HG03432 (cell line): ENCODE data around the gene BIRC6.
"Not testable (repeated sequence)": the region's sequence is repeated elsewhere in the genome, so short reads cannot be mapped to it uniquely, and the experiment has no call there.

ENCODE experiments used
- ATAC-seq: cut with Tn5 transposase; IDR thresholded peaks from one replicate; pipeline ENCODE4 v1.9.1; 2021; ENCODE audit warnings: mild to moderate bottlenecking, moderate library complexity; ENCODE audit not compliant: unreplicated experiment

BIRC6 gene, protein sequence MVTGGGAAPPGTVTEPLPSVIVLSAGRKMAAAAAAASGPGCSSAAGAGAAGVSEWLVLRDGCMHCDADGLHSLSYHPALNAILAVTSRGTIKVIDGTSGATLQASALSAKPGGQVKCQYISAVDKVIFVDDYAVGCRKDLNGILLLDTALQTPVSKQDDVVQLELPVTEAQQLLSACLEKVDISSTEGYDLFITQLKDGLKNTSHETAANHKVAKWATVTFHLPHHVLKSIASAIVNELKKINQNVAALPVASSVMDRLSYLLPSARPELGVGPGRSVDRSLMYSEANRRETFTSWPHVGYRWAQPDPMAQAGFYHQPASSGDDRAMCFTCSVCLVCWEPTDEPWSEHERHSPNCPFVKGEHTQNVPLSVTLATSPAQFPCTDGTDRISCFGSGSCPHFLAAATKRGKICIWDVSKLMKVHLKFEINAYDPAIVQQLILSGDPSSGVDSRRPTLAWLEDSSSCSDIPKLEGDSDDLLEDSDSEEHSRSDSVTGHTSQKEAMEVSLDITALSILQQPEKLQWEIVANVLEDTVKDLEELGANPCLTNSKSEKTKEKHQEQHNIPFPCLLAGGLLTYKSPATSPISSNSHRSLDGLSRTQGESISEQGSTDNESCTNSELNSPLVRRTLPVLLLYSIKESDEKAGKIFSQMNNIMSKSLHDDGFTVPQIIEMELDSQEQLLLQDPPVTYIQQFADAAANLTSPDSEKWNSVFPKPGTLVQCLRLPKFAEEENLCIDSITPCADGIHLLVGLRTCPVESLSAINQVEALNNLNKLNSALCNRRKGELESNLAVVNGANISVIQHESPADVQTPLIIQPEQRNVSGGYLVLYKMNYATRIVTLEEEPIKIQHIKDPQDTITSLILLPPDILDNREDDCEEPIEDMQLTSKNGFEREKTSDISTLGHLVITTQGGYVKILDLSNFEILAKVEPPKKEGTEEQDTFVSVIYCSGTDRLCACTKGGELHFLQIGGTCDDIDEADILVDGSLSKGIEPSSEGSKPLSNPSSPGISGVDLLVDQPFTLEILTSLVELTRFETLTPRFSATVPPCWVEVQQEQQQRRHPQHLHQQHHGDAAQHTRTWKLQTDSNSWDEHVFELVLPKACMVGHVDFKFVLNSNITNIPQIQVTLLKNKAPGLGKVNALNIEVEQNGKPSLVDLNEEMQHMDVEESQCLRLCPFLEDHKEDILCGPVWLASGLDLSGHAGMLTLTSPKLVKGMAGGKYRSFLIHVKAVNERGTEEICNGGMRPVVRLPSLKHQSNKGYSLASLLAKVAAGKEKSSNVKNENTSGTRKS (N-terminal part only)

DNA sequence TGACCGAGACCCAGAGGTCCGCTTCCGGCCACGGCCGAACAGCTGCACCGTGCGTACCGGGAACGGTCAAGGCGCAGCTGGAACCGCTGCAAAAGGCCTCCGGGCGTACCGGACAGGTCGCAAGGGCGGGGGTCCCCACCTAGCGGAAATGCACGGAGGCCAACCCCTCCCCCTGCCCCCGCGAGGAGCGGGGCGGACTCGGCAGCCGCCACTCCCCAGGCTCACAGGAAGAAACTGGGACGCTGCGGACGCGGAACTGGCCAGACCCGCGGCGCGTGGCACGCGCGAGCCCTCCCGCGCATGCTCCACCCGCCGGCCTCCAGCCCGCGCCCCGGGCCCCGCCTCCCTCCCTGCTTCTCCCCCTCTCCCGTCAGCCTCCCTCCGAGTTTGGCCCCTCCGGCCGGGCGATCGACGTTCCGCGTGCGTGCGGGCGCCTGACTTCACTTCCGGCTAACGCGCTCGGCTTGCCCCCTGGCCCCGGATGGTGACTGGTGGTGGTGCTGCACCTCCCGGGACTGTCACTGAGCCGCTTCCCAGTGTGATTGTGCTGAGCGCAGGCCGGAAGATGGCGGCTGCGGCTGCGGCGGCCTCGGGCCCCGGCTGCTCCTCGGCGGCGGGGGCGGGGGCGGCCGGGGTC lies at the start of gene BIRC6:
Gene BIRC6 (plus strand): TSS at position 343 of the 637 bp plus-strand sequence. CDS start 139 bp downstream, at position 482.
- peak; percentile 90 for ATAC-seq

DNA sequence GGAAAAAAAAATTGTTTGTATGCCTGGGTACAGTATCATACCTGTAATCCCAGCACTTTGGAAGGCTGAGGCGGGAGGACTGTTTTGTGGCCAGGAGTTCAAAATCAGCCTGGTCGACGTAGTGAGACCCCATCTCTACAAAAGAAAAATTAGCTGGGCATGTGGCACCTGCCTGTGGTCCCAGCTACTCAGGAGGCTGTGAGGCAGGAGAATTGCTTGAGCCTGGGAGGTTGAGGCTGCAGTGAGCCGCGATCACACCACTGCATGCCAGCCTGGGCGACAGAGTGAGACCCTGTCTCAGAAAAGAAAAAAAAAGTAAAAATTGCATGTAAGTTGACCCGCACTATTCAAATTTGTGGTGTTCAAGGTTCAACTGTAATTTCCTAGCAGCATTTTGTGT lies 46.2 kb upstream of the BIRC6 start:
- ATAC-seq, result no peak

DNA sequence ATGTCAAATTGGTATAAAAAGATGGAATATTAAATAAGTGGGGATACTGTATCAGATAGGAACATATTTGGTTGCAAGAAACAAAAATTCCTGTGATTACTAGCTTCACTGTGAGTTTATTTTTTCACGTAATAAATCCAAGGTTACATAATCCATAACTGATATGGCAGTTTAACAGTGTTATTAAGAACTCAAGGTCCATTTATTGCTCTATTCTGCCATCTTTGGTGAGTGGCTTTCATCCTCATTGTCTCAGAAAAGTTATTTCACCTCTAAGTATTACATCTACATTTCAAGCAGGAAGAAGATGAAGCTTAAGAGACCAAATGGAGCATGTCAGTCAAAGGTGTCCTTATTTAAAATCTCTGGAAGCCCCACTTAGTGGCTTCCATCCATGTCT lies 41.9 kb upstream of the BIRC6 start:
- no peak for ATAC-seq

DNA sequence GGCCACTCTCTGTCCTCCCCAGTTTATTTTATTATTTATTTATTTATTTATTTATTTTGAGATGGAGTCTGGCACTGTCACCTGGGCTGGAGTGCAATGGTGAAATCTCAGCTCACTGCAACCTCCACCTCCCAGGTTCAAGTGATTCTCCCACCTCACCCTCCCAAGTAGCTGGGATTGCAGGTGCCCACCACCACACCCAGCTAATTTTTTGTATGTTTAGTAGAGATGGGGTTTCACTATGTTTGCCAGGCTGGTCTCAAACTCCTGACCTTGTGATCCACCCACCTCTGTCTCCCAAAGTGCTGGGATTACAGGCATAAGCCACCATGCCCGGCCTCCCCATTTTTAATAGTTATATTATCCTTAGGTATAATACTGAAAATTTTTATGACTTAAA lies 28.1 kb upstream of the BIRC6 start:
- not testable (repeated sequence) for ATAC-seq

DNA sequence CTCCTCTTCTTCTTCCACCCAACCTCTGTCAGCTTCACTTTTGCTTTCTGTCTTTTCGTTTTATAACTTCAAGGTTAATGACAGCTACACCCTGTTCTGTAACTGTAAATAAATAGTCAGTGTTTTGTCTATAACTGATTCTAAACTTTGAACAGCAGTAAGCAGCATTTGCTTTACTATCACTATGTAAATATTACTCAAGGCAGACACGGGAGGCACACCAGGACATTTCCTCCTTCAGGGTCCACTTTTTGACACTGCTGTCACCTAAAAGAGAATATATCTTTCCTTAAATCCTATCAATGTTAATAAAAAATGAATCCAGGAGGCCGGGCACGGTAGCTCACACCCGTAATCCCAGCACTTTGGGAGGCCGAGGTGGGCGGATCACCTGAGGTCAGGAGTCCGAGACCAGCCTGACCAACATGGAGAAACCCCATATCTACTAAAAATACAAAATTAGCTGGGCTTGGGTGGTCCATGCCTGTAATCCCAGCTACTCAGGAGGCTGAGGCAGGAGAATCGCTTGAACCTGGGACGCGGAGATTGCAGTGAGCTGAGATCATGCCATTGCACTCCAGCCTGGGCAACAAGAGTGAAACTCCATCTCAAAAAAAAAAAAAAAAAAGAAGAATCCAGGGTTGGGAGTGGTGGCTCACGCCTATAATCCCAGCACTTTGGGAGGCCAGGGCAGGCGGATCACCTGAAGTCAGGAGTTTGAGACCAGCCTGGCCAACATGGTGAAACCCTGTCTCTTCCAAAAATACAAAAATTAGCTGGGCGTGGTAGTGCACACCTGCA lies 27.4 kb upstream of the BIRC6 start:
- ATAC-seq, result not testable (repeated sequence)

DNA sequence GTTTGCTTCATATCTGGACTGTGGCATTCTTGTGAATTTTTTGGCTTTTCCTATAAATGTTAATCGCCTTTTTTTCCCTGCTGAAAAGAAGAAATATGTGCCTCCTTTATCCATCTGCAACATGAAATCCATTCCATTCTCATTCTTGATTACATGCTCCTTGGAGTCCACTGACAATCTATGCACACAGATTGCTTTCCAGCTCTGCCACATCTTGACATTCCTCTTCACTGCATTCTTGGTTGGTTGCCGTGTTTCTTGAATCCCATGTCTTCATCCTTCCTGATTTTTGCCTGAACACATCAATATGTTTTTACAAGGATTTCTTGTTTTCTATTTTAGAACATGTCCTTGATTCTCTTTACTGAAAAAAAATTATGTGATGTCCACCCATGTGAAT lies 26.7 kb upstream of the BIRC6 start:
- no peak for ATAC-seq

DNA sequence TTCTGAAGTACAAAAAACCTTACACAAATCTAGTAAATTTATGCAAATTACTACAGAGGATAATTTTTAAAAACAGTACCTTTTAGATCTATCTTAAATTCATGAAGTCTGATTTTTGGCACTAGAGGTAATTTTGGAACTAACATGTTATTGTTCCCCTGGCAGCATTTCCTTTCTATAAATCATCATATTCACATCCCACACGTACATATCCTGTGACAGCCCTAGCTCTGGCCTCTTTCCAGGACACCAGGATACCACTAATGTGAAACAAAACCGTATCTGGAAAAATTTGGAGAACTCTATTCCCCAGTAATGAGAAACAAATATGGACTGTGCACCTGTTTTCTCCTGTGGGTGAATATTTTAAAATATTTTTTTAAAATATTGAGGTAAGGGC lies 14.0 kb upstream of the BIRC6 start:
- ATAC-seq, result no peak

DNA sequence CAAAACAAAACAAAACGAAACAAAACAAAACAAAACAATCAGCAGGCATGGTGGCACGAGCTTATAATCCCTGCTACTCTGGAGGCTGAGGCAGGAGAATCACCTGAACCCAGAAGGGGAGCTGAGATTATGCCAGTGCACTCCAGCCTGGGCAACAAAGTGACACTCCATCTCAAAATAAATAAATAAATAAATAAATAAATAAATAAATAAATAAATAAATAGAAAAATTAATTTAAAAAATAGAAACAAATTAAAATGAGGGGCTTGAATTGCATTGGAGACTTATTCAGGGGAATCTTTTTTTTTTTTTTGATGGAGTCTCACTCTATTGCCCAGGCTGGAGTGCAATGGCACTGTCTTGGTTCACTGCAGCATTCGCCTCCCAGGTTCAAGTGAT lies 6.0 kb upstream of the BIRC6 start:
- not testable (repeated sequence) for ATAC-seq

DNA sequence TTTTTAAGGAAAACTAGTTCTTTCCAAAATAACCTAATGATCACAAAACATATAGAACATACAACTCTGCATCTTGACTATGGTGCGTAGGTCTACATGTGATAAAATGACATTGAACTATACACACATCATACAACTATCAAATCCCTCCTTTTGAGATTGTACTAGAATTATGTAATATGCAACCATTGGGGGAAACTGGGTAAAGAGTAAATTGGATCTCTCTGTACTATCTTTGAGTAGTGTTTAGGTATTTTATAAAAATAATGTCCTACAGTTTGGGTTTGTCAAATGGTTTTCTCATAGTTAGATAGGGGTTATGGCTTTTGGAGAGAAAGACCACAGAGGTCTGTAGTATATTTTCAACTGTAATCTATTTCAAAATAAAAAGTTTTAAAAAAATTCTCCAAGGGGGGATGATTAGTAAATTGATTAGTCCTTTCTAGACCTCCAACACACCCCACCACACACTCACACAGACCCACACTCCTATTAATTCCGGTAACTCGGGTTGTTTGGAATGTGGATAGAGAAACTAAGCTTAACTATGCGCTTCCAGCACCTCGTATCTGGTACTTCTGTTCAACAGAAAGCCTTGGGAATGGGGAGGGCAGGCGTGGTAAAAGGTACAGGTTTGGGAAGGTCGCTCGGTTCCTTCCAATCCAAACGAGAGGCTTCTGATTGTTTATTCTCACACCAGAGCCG lies 695 bp upstream of the BIRC6 start:
- no peak for ATAC-seq

DNA sequence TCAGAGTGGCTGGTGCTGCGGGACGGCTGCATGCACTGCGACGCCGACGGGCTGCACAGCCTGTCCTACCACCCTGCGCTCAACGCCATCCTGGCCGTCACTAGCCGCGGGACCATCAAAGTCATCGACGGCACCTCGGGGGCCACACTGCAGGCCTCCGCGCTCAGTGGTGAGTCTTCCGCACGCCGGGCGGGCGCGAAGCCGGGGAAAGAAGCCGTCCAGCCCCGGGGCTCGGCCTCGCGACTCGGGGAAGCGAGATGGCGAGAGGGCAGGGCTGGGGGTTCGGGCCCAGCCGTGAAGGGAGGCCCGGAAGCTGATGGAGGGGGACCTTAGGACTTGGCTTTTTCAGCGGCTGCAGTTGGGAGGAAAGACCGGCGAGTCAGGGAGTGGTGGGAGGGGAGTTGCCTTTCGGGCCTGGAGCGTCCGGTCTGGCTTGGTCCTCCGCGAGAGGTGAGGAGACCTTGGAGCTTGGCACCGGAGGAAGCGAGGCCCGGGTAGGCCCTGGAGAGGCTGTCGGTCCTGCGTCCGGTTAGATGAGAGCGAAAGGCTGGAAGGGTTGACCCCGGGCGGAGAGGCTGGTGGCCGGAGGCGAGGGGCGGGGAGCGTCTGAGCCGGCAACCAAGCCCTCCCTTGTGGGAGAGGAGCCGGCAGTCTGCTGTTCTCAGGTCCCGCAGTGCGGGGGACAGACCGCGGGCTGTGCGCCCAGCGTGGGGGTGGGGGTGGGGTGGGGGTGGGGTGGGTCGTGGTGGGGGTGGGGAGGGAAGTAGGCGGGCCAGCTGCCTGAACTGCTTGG lies 691 bp downstream of the BIRC6 start:
- ATAC-seq, result peak; percentile 15

DNA sequence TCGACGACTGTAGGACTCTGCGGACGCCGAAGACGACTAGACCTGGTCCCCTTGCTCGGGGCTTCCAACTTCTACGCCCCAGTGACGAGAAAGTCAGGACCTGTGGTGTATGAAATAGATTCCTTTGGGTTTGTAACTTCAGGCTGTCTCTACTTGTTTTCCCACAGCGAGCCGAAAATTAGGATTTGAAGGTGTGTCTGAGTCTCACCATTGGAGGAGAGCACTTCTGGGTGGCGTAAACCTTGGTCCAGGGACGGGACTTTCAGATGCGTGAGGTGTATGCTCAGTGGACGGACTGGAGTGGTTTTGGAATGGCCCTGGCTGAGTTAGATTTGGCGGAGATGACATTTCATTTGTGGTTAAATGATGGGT lies 1.3 kb downstream of the BIRC6 start:
- ATAC-seq, result no peak

DNA sequence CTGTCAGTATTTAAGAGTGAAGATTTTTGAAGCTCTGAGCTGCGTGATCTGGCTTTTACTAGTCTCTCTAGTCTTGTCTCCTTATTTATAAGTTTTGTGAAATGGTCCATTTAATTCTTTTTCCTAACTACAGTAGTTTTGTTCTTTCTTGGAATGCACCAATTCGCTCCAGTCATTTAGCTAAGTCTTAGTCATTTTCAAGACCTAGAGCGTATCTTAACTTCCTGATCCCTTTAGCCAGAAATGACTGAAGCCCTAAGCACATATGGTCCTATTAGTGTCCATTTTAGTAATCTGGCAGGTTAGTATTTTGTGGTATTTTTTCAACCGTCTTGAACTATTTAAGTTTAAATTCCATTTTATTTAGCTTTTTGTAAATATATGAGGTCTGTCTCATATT lies 3.6 kb downstream of the BIRC6 start:
- no peak for ATAC-seq

DNA sequence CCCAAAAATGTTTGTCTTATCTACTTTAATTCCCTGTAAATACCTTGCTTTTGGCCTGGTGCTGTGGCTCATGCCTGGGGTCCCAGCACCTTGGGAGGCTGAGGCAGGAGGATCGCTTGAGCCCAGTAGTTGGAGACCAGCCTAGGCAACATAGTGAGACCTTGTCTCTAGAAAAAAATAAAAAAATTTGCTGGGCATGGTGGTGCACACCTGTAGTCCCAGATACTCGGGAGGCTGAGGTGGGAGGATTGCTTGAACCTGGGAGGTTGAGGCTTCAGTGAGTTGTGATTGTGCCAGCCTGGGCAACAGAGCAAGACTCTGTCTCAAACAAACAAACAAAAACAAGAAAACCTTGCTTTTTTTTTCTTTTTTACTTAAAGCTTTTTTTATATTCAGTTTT lies 6.2 kb downstream of the BIRC6 start:
- ATAC-seq, result not testable (repeated sequence)

DNA sequence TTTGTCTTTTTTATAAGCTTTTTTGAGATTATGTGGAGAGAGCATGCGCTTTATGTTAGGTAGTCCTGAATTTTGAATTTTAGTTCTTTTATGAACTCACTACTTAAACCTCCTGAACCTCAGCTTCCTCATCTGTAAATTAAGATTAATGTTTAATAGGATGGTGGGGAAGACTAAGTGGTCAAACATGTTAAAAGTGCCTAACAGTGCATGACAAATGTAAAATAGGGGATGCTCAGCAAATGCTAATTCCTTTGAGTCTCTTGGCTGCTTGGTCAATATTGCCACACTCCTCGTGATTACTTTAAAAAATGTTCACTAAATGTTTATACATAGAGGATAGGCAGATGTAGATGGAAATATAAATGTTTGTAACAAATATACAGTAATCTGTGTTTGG lies 6.8 kb downstream of the BIRC6 start:
- peak; percentile 59 for ATAC-seq

DNA sequence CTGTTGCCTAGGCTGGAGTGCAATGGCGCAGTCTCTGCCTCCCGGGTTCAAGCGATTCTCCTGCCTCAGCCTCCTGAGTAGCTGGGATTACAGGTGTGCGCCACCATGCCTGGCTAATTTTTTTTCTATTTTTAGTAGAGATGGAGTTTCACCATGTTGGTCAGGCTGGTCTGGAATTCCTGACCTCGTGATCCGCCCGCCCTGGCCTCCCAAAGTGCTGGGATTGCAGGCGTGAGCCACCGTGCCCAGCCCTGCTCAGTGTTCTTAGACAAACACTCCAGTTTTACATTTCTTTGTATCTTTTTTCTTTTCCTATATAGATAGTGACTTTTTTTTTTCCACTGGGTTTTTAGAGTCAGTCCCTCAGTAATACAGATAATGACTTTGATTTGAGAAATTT lies 7.5 kb downstream of the BIRC6 start:
- not testable (repeated sequence) for ATAC-seq

DNA sequence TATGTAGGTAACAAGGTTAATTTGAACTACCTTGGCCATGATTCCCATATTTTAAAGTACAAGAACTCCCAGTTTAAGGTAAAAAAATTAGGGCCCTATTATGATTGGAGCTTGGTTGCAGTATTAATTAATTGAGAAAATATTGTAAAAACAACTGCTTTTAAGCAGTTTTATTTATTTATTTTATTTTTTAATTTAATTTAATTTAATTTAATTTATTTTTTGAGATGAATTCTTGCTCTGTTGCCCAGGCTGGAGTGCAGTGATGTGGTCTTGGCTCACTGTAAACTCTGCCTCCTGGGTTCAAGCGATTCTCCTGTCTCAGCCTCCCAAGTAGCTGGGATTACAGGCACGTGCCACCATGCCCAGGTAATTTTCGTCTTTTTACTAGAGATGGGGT lies 8.9 kb downstream of the BIRC6 start:
- not testable (repeated sequence) for ATAC-seq

DNA sequence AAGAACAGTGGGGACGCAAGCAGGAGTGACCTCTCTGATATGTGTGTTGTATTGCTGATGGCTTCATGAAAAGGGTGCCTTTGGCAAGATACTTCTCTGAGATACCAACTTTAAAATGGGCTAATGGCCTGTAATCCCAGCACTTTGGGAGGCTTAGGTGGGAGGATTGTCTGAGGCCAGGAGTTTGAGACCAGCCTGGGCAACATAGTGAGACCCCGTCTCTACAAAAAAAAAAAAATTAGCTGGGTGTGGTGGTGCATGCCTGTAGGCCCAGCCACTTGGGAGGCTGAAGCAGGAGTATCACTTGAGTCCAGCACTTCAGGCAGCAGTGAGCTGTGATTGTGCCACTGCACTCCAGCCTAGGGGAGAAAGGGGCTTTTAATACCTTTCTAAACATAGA lies 9.8 kb downstream of the BIRC6 start:
- ATAC-seq, result no peak

DNA sequence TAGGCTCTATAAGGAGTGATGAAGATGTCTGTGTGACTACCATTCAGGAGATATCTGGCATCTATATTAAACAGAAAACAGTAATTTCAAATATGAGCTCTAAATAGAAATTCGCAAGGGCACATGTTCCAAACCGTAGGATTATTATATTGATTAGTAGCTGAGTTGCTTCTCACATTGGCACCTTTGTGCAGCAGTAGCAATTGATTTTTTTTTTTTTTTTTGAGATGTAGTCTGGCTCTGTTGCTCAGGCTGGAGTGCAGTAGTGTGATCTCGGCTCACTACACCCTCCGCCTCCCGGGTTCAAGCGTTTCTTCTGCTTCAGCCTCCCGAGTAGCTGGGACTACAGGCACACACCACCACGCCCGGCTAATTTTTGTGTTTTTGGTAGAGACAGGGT lies 12.4 kb downstream of the BIRC6 start:
- no peak for ATAC-seq
